Large intestine (tissue), 3 donors: ENCODE results near the gene DENND2D. TPM values are rescaled to one million over a fixed set of nuclear protein-coding genes. Genes with fewer than 3 reads are reported as not detected.

Source experiments
- DNase-seq, 2 donors: peaks; one replicate each; pipeline versions ENCODE4 v3.0.0 to v3.0.0-alpha.2; 2013
- H3K27ac ChIP-seq: one replicate; pipeline ENCODE4 v1.5.1; 2013; ENCODE audit warnings: low read length
- H3K27me3 ChIP-seq: 2 replicates; pipeline ENCODE4 v1.6.1; 2013; ENCODE audit warnings: low read length; ENCODE audit not compliant: control insufficient read depth, insufficient read depth
- H3K36me3 ChIP-seq: 2 replicates; pipeline ENCODE4 v1.6.1; 2013; ENCODE audit warnings: low read length; ENCODE audit not compliant: control insufficient read depth, insufficient read depth
- H3K4me1 ChIP-seq: one replicate; pipeline ENCODE4 v1.6.1; 2013; ENCODE audit warnings: low read length; ENCODE audit not compliant: control insufficient read depth, insufficient read depth
- H3K4me3 ChIP-seq: one replicate; pipeline ENCODE4 v1.5.1; 2013; ENCODE audit warnings: low read length
- H3K9me3 ChIP-seq: one replicate; pipeline ENCODE4 v1.6.1; 2013; ENCODE audit warnings: mild to moderate bottlenecking, low read depth, low read length, moderate library complexity; ENCODE audit not compliant: control insufficient read depth
- WGBS: methylation state at CpG from one replicate; pipeline ENCODE4 v1.1.5; 2013; ENCODE audit warnings: low lambda C conversion rate; ENCODE audit not compliant: insufficient coverage; 5-methylcytosine and 5-hydroxymethylcytosine counted together
- polyA plus RNA-seq: library from polyadenylated mRNA; unstranded; fragments of 120-200 nt; gene quantifications from one replicate; pipeline ENCODE4 v1.2.1, GENCODE V29; 2013

The DENND2D gene
- polyA plus RNA-seq, 1 donor, result 40.0 TPM

DNA sequence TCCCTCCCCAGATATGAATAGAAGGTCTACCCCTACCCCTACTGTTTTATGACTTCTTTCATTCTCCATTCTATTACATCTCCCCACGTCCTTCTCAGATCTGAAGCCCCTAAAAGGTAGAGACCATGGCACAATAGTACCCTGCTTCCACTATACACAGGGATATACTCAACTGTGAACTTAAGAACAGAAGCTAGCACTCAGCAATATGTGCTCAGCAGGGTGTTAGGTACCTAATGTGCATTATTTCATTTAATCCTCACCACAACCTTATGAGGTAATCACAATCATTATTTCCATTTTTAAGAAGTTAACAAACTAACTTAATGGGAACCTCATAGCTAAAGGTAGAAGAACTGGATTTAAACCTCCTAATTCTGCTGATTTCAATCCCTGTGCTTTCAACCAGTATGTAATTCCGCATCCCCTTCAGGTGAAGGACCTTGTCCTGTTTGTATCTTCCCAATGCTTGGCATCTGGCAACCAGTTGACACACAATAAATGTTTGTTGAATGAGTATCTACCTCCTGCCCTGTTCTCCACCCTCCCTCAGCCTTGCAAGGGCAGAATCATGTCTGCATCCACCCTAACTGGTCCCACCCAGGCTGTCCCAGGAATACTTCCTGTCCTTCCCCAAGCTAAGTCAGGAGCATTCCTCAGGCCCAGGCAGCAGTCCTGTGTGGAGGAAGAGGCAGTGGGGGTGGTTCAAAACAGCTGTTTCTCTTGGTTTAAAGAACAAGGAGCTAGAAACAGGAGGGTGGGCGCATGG lies 6.5 kb downstream of the DENND2D start:
- no peaks in the 10 kb centered on the region for H3K27me3 ChIP-seq
- H3K36me3 ChIP-seq, result peaks cover 46% of the 10 kb centered on the region
- no peaks in the 10 kb centered on the region for H3K9me3 ChIP-seq
- no CpG with 5 or more reads among the region's 3 CpGs for WGBS
- peaks cover 49% of the 10 kb centered on the region for H3K4me1 ChIP-seq
- peak in 1 of 2 donors; percentile 48 for DNase-seq
- no peak overlapping the region for H3K4me3 ChIP-seq
- H3K27ac ChIP-seq, result peak overlapping the region; percentile 85

DNA sequence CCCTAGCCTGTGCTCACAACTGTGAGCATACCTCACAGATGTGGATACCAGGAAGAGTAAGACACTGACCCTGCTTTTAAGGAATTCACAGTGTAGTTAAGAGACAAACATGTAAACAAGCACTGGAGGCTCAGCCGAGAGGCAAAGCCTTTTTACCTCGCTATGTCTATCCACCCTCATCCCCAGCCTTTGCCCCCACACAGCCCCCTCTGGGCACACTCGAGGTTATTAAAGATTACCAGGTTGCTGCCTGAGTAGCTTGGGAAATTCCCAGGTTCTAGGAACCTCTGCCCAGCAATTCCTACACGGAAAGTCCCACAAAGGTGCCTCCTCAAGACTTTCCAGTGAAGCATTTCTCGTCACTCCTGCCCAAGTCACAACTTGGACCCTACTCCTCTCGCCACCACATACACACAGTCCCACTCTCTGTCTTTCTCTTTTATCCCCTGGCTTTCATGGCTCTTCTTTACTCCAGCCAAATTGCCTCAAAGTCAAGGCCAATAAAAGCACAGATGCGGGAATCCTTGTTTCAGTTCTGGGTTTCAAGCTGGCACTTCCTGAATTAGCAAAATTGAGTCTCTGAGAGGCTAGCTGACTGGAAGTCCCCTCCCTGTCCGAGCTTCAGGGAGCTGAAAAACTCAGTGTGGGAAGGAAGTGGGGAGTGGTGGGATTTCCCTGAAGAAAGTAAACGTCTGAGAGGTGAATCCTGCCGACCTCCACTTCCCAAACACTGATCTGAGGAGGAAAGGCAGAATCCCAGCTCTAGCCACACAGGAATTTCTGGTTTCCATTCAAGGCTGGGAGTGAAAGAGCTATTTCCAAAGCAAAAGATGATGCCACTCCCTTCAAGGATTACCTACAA lies 7.6 kb downstream of the DENND2D start:
- Histone ChIP-seq H3K36me3 (peaks cover 50% of the 10 kb centered on the region), H3K9me3 (no peaks in the 10 kb centered on the region), H3K4me1 (peaks cover 49% of the 10 kb centered on the region)

DNA sequence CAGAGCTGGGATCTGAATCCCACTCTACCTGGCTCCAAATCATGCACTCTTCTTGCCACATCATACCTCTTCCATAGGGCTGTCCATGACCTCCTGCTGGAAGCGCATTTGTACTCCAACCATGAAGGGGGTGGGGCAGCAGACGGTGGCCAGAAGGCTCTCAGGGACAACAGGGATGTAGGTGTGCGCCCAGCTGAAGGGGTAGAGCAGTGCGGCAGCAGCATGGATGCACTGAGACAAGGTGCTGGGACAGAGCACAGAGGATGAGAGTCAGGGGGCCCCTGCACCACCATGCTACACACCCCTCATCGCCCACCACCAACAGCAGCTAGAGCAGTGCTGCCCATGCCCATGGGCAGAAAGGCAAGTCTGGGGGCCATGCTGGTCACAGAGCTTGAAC lies 8.4 kb downstream of the DENND2D start:
- no peaks in the 10 kb centered on the region for H3K9me3 ChIP-seq
- peaks cover 49% of the 10 kb centered on the region for H3K4me1 ChIP-seq
- WGBS, result no CpG with 5 or more reads among the region's 5 CpGs

More for the DNA sequence above, 7.6 kb downstream of the DENND2D start:
- Histone ChIP-seq H3K4me3 (no peak overlapping the region), H3K27ac (peak overlapping the region; percentile 85), H3K27me3 (no peaks in the 10 kb centered on the region)
- peak in 1 of 2 donors; percentile 74 for DNase-seq
- WGBS, result 60% methylated on average over 1 of the region's 10 CpGs

DNA sequence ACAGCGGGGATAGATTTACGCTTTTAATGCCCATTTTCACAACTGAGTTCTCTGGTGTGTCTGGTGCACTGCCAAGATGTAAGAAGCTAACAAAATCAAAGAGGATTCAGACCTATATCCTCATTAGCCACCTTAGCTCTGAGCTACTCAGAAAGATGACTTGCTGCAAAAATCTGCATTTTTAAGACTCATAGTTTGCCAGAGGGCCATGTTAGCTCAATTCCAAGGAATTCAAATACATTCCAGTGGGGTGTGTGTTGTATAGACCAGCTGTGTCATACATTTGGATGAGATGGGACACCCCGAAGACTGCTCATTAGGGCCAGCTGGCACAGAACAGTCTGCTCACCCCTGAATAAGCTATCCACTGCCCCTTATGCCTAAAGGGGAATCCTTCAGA lies 8.9 kb downstream of the DENND2D start:
- 50% methylated on average over 2 of the region's 3 CpGs for WGBS
- peaks cover 49% of the 10 kb centered on the region for H3K4me1 ChIP-seq

More for the DNA sequence above, 8.4 kb downstream of the DENND2D start:
- DNase-seq, result no peak
- Histone ChIP-seq H3K27me3 (no peaks in the 10 kb centered on the region), H3K4me3 (no peak overlapping the region), H3K36me3 (peaks cover 50% of the 10 kb centered on the region), H3K27ac (peak overlapping the region; percentile 85)

DNA sequence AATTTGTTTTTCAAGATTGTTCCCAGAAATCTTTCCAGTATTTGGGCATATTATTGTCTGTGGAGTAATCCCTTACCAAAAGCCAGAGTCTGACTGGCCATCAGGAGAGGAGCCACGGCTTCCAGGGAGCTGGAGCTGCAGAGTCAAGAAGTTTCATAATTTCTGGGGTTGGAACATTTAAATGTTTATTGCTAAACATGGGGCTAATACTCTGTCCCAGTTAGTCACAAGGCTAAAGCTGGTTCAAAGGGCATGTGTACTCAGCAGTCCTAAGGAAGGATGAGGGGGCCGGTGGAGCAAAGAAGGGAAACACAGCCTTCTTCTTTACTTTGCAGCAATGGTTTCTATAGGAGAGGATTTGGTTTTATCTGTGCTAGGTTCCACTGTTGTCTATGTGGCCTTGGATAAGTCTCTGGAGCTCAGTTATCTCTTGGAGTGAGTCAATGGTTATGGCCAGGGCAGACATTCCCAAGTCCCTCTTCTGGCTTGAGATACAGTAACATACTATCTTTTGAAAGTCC lies 9.5 kb downstream of the DENND2D start:
- Histone ChIP-seq H3K4me3 (no peak overlapping the region), H3K27me3 (no peaks in the 10 kb centered on the region), H3K9me3 (no peaks in the 10 kb centered on the region), H3K36me3 (peaks cover 51% of the 10 kb centered on the region), H3K4me1 (peaks cover 49% of the 10 kb centered on the region), H3K27ac (peak overlapping the region; percentile 85)
- DNase-seq, result peak; percentile 85 to 93
- no CpG with 5 or more reads among the region's 2 CpGs for WGBS

More for the DNA sequence above, 8.9 kb downstream of the DENND2D start:
- Histone ChIP-seq H3K9me3 (no peaks in the 10 kb centered on the region), H3K4me3 (no peak overlapping the region), H3K36me3 (peaks cover 50% of the 10 kb centered on the region), H3K27ac (peak overlapping the region; percentile 85), H3K27me3 (no peaks in the 10 kb centered on the region)
- DNase-seq, result no peak

DNA sequence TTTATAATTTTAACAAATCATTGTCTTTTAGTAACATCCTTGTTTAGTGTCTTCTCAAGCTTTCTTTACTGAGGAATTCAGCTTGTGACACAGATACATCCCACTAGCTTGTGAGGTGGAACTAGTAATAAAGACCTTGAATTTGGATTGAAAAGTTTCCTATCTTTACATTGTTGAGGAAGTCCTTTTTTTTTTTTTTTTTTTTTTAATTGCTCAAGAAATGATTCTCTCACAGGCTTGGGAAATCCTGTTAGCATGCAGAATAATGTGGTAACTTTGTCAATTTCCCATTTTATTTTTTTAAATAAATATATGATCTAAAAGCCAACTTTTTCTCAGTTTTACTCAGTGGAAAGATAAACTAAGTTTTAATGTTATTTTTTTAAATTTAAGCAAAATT lies 15.8 kb downstream of the DENND2D start:
- Histone ChIP-seq H3K27ac (no peak overlapping the region), H3K9me3 (no peaks in the 10 kb centered on the region), H3K36me3 (peaks cover 63% of the 10 kb centered on the region), H3K27me3 (no peaks in the 10 kb centered on the region), H3K4me1 (no peaks in the 10 kb centered on the region), H3K4me3 (no peak overlapping the region)
- no peak for DNase-seq

DNA sequence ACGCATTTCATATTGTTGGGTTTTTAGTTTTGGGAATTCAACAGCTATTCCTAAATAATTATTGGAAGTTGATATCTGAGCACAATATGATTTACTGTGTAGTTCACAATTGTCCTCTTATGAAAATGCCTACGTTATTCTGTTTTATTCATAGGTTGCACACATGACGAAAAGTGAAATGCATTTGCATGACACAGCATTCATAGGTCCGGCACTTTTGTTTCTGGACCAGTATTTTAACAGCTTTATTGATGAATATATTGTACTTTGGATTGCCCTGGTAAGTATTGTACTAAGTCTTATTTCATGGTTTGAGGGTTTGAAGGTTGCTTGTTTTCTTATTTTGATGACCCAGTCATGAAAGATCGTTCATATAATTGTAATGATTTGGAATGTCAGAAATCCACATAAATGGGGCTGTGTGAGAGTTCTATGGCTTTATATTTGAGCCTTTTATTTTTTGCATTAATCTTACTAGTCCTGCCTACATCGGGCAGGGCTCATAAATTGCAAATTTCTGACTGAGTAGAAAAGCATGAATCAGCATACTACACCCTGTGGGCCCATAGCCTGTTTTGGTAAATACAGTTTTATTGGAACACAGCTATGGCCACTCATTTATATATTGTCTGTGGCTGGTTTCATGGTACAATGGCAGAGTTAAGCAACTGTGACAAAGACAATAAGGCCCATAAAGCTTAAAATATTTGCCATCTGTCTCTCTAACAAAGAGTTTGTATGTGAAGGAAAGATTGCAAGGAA lies 17.0 kb downstream of the DENND2D start:
- no peak overlapping the region for H3K27ac ChIP-seq
- WGBS, result 100% methylated on average over 2 of the region's 6 CpGs

DNA sequence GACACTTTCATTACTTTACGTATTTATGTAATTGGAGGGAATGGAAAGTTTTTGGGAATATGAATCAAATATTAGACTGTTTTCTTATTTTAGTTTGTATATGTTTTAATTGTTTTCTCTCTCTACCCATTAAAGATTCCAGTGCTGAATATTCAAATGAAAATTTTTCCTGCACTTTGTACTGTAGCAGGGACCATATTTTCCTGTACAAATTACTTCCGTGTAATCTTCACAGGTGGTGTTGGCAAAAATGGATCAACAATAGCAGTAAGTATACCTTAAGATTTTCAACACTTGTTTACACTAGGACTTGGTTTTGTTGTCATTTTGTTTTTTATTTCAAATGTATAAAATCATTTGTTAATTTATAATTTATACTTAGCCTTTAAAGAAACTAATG lies 18.4 kb downstream of the DENND2D start:
- peaks cover 44% of the 10 kb centered on the region for H3K36me3 ChIP-seq
- DNase-seq, result no peak
- no peak overlapping the region for H3K27ac ChIP-seq
- H3K4me3 ChIP-seq, result no peak overlapping the region
- 100% methylated on average over 1 of the region's 2 CpGs for WGBS
- H3K4me1 ChIP-seq, result no peaks in the 10 kb centered on the region
- no peaks in the 10 kb centered on the region for H3K27me3 ChIP-seq
- no peaks in the 10 kb centered on the region for H3K9me3 ChIP-seq

More for the DNA sequence above, 17.0 kb downstream of the DENND2D start:
- Histone ChIP-seq H3K4me1 (no peaks in the 10 kb centered on the region), H3K4me3 (no peak overlapping the region), H3K27me3 (no peaks in the 10 kb centered on the region), H3K36me3 (peaks cover 57% of the 10 kb centered on the region), H3K9me3 (no peaks in the 10 kb centered on the region)
- DNase-seq, result no peak

DNA sequence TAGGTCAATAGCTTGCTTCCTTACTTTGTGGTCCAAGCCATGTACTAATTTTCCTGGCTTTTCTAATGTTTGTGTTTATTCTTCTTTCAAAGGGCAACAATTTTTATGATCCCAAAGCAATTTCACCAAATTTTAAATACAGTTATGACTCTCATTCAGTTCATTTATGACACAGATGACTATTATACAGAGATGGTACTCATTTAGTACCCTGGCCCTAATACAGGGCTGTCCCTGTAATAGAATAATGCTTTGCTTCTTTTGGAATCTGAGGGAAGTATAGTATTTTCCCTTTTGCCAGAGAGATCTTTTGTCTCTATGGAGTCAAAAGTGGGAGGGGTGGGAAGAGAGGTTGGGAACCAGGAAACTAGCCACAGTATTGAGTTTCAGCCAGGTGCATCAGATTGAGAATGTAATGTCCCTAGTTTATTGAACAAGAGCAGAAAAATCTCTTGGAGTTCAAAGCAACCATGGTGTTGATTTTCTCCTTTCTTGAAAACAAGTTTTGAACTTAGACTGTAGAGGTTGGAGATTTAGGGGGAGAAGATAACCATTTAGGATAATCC lies 20.4 kb downstream of the DENND2D start:
- H3K36me3 ChIP-seq, result peaks cover 34% of the 10 kb centered on the region
- no peak overlapping the region for H3K27ac ChIP-seq
- H3K27me3 ChIP-seq, result no peaks in the 10 kb centered on the region
- no peak overlapping the region for H3K4me3 ChIP-seq
- H3K4me1 ChIP-seq, result no peaks in the 10 kb centered on the region
- no peaks in the 10 kb centered on the region for H3K9me3 ChIP-seq
- DNase-seq, result no peak

DNA sequence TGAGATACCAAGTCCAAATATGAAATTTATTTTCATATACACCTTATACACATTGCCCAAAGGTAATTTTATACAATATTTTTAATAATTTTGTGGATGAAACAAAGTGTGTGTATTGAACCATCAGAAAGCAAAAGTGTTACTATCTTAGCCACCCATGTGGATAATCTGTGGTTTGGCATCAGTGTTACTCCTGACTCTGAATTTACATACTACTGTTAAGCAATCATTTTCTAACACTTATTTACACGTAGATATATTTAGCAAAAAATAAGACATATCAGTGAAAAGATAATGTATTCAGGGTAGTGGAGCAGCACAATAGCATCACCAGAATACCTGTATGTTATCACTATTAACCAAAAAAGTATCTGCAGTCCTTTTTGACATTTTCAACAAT lies 23.8 kb downstream of the DENND2D start:
- H3K27me3 ChIP-seq, result no peaks in the 10 kb centered on the region
- H3K9me3 ChIP-seq, result no peaks in the 10 kb centered on the region
- DNase-seq, result no peak
- H3K4me3 ChIP-seq, result no peak overlapping the region
- no peak overlapping the region for H3K27ac ChIP-seq
- H3K36me3 ChIP-seq, result peaks cover 23% of the 10 kb centered on the region
- H3K4me1 ChIP-seq, result no peaks in the 10 kb centered on the region
- WGBS, result 100% methylated on average over 1 of the region's 1 CpG
